ENCODE results near the gene HMCN2.

The HMCN2 gene

GRCh38 chr9:130402645-130403440, 137.3 kb downstream of the HMCN2 start:
- H2BK12ac ChIP-seq (ENCODE audit: low read length in 2 of 2): no peak overlapping the region
- no peak overlapping the region for H2BK120ac ChIP-seq (ENCODE audit: low read depth, low read length)
- no peak for DNase-seq
- H3K4me2 ChIP-seq (ENCODE audit: low read length, poor library complexity, severe bottlenecking): no peak overlapping the region
- H3K36me3 ChIP-seq (ENCODE audit: control insufficient read depth in 1 of 2, insufficient read depth in 2 of 2, low read depth in 1 of 2, low read length in 2 of 2): no peaks in the 10 kb centered on the region
- no peak overlapping the region for H3K4me3 ChIP-seq (ENCODE audit: insufficient read depth in 1 of 2, low read depth in 1 of 2, low read length in 2 of 2)
- H3K27ac ChIP-seq (ENCODE audit: low read length, poor library complexity, severe bottlenecking): no peak overlapping the region
- H2BK5ac ChIP-seq (ENCODE audit: low read depth, low read length, poor library complexity, severe bottlenecking): no peak overlapping the region
- H2AFZ ChIP-seq (ENCODE audit: low read depth, low read length): no peak overlapping the region
- no peak overlapping the region for H3K23ac ChIP-seq (ENCODE audit: low read length in 2 of 2)
- H3K4me1 ChIP-seq (ENCODE audit: control insufficient read depth, insufficient read depth, low read depth, low read length): peaks cover 2% of the 10 kb centered on the region
- no peak overlapping the region for H3K4ac ChIP-seq (ENCODE audit: low read depth in 1 of 2, low read length in 2 of 2)
- 90% methylated on average over 22 of the region's 28 CpGs for WGBS
- no peak overlapping the region for H3K18ac ChIP-seq (ENCODE audit: low read depth in 1 of 2, low read length in 2 of 2)
- no peak overlapping the region for H2BK15ac ChIP-seq (ENCODE audit: low read depth, poor library complexity, severe bottlenecking)
- H2AK5ac ChIP-seq (ENCODE audit: low read length, severe bottlenecking): no peak overlapping the region
- no peak overlapping the region for H4K8ac ChIP-seq (ENCODE audit: low read length)
- H3K27me3 ChIP-seq (ENCODE audit: control insufficient read depth in 1 of 2, insufficient read depth in 1 of 2, low read length in 2 of 2): peaks cover 18 to 59% of the 10 kb centered on the region in 2 experiments
- no peak overlapping the region for H3K9ac ChIP-seq (ENCODE audit: low read length)
- no peak overlapping the region for H4K91ac ChIP-seq (ENCODE audit: low read length)
- no peaks in the 10 kb centered on the region for H3K79me1 ChIP-seq (replicated peaks; ENCODE audit: low read length, poor library complexity, severe bottlenecking)
- H3K14ac ChIP-seq (ENCODE audit: low read length in 2 of 2): no peak overlapping the region
- H3K9me3 ChIP-seq (ENCODE audit: control insufficient read depth, low read length): peaks cover under 1% of the 10 kb centered on the region

GRCh38 chr9:130405657-130406257, 140.2 kb downstream of the HMCN2 start:
- WGBS: 97% methylated on average over 22 of the region's 22 CpGs
- Histone ChIP-seq H2BK120ac (ENCODE audit: low read depth, low read length) (no peak overlapping the region), H3K4me2 (ENCODE audit: low read length, poor library complexity, severe bottlenecking) (no peak overlapping the region)

GRCh38 chr9:130406278-130406895, 140.8 kb downstream of the HMCN2 start:
- Histone ChIP-seq H3K27ac (ENCODE audit: low read length, poor library complexity, severe bottlenecking) (no peak overlapping the region), H3K14ac (ENCODE audit: low read length in 2 of 2) (no peak overlapping the region), H3K9me3 (ENCODE audit: control insufficient read depth, low read length) (peaks cover 8% of the 10 kb centered on the region), H2BK120ac (ENCODE audit: low read depth, low read length) (no peak overlapping the region), H2AK5ac (ENCODE audit: low read length, severe bottlenecking) (no peak overlapping the region), H4K91ac (ENCODE audit: low read length) (no peak overlapping the region), H2BK15ac (ENCODE audit: low read depth, poor library complexity, severe bottlenecking) (no peak overlapping the region), H2BK12ac (ENCODE audit: low read length in 2 of 2) (no peak overlapping the region), H3K4ac (ENCODE audit: low read depth in 1 of 2, low read length in 2 of 2) (no peak overlapping the region), H2BK5ac (ENCODE audit: low read depth, low read length, poor library complexity, severe bottlenecking) (no peak overlapping the region), H3K18ac (ENCODE audit: low read depth in 1 of 2, low read length in 2 of 2) (no peak overlapping the region), H3K36me3 (ENCODE audit: control insufficient read depth in 1 of 2, insufficient read depth in 2 of 2, low read depth in 1 of 2, low read length in 2 of 2) (no peaks in the 10 kb centered on the region), H3K4me1 (ENCODE audit: control insufficient read depth, insufficient read depth, low read depth, low read length) (no peaks in the 10 kb centered on the region), H4K8ac (ENCODE audit: low read length) (no peak overlapping the region), H3K79me1 (replicated peaks; ENCODE audit: low read length, poor library complexity, severe bottlenecking) (no peaks in the 10 kb centered on the region), H3K27me3 (ENCODE audit: control insufficient read depth in 1 of 2, insufficient read depth in 1 of 2, low read length in 2 of 2) (peaks cover 7 to 56% of the 10 kb centered on the region in 2 experiments), H3K9ac (ENCODE audit: low read length) (no peak overlapping the region), H3K4me2 (ENCODE audit: low read length, poor library complexity, severe bottlenecking) (no peak overlapping the region), H3K23ac (ENCODE audit: low read length in 2 of 2) (no peak overlapping the region), H2AFZ (ENCODE audit: low read depth, low read length) (no peak overlapping the region), H3K4me3 (ENCODE audit: insufficient read depth in 1 of 2, low read depth in 1 of 2, low read length in 2 of 2) (no peak overlapping the region)
- WGBS: 85% methylated on average over 8 of the region's 10 CpGs
- no peak for DNase-seq

More at GRCh38 chr9:130405657-130406257, 140.2 kb downstream of the HMCN2 start:
- H4K91ac ChIP-seq (ENCODE audit: low read length): no peak overlapping the region
- no peak overlapping the region for H3K9ac ChIP-seq (ENCODE audit: low read length)
- no peak for DNase-seq
- no peak overlapping the region for H3K23ac ChIP-seq (ENCODE audit: low read length in 2 of 2)
- H3K27ac ChIP-seq (ENCODE audit: low read length, poor library complexity, severe bottlenecking): no peak overlapping the region
- no peak overlapping the region for H2BK5ac ChIP-seq (ENCODE audit: low read depth, low read length, poor library complexity, severe bottlenecking)
- H3K4me1 ChIP-seq (ENCODE audit: control insufficient read depth, insufficient read depth, low read depth, low read length): peaks cover under 1% of the 10 kb centered on the region
- peaks cover 7 to 61% of the 10 kb centered on the region in 2 experiments for H3K27me3 ChIP-seq (ENCODE audit: control insufficient read depth in 1 of 2, insufficient read depth in 1 of 2, low read length in 2 of 2)
- no peak overlapping the region for H3K18ac ChIP-seq (ENCODE audit: low read depth in 1 of 2, low read length in 2 of 2)
- no peak overlapping the region for H3K4me3 ChIP-seq (ENCODE audit: insufficient read depth in 1 of 2, low read depth in 1 of 2, low read length in 2 of 2)
- peaks cover 8% of the 10 kb centered on the region for H3K9me3 ChIP-seq (ENCODE audit: control insufficient read depth, low read length)
- no peak overlapping the region for H4K8ac ChIP-seq (ENCODE audit: low read length)
- H2AK5ac ChIP-seq (ENCODE audit: low read length, severe bottlenecking): no peak overlapping the region
- no peak overlapping the region for H2AFZ ChIP-seq (ENCODE audit: low read depth, low read length)
- H3K79me1 ChIP-seq (replicated peaks; ENCODE audit: low read length, poor library complexity, severe bottlenecking): no peaks in the 10 kb centered on the region
- no peak overlapping the region for H3K4ac ChIP-seq (ENCODE audit: low read depth in 1 of 2, low read length in 2 of 2)
- no peak overlapping the region for H2BK15ac ChIP-seq (ENCODE audit: low read depth, poor library complexity, severe bottlenecking)
- no peak overlapping the region for H2BK12ac ChIP-seq (ENCODE audit: low read length in 2 of 2)
- H3K14ac ChIP-seq (ENCODE audit: low read length in 2 of 2): no peak overlapping the region
- H3K36me3 ChIP-seq (ENCODE audit: control insufficient read depth in 1 of 2, insufficient read depth in 2 of 2, low read depth in 1 of 2, low read length in 2 of 2): no peaks in the 10 kb centered on the region

All from mesenchymal stem cell (in vitro differentiated cells and primary cell).